BE2C (cell line): ENCODE measurements around the gene PARD3B.

Experiments
- DNase-seq: peaks from one replicate; pipeline ENCODE4 v3.0.0-alpha.2; 2020
- H3K27me3 ChIP-seq: fragments of 250-450 bp; sonication (Bioruptor Pico); 2 replicates; pipeline ENCODE4 v1.5.1; 2020; ENCODE audit warnings: mild to moderate bottlenecking
- H3K36me3 ChIP-seq: fragments of 250-450 bp; sonication (Bioruptor Pico); 2 replicates; pipeline ENCODE4 v1.5.1; 2020; ENCODE audit warnings: mild to moderate bottlenecking
- H3K4me1 ChIP-seq: fragments of 250-450 bp; sonication (Bioruptor Pico); 2 replicates; pipeline ENCODE4 v1.5.1; 2020
- H3K4me3 ChIP-seq: 2 replicates; pipeline ENCODE4 v1.5.1; 2011; ENCODE audit warnings: low read depth, low read length
- H3K9me3 ChIP-seq: fragments of 250-450 bp; sonication (Bioruptor Pico); 2 replicates; pipeline ENCODE4 v1.5.1; 2020
- TF ChIP-seq, protein P1 (sequence below): IDR thresholded peaks from 2 replicates; pipeline ENCODE4 v1.5.1; 2012; ENCODE audit warnings: mild to moderate bottlenecking, low read depth, low read length

The PARD3B gene

GRCh38 chr2:204650611-204651010 lies 105.3 kb downstream of the PARD3B start:
- H3K4me1 ChIP-seq, result no peaks in the 10 kb centered on the region
- H3K27me3 ChIP-seq, result no peaks in the 10 kb centered on the region
- H3K4me3 ChIP-seq, result no peak overlapping the region
- H3K36me3 ChIP-seq, result no peaks in the 10 kb centered on the region
- DNase-seq, result no peak
- TF ChIP-seq, protein P1, sequence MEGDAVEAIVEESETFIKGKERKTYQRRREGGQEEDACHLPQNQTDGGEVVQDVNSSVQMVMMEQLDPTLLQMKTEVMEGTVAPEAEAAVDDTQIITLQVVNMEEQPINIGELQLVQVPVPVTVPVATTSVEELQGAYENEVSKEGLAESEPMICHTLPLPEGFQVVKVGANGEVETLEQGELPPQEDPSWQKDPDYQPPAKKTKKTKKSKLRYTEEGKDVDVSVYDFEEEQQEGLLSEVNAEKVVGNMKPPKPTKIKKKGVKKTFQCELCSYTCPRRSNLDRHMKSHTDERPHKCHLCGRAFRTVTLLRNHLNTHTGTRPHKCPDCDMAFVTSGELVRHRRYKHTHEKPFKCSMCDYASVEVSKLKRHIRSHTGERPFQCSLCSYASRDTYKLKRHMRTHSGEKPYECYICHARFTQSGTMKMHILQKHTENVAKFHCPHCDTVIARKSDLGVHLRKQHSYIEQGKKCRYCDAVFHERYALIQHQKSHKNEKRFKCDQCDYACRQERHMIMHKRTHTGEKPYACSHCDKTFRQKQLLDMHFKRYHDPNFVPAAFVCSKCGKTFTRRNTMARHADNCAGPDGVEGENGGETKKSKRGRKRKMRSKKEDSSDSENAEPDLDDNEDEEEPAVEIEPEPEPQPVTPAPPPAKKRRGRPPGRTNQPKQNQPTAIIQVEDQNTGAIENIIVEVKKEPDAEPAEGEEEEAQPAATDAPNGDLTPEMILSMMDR, result no peak
- no peaks in the 10 kb centered on the region for H3K9me3 ChIP-seq

GRCh38 chr2:204652063-204652462 lies 106.8 kb downstream of the PARD3B start:
- TF ChIP-seq, protein P1, result no peak
- DNase-seq, result no peak
- Histone ChIP-seq H3K36me3 (no peaks in the 10 kb centered on the region), H3K27me3 (no peaks in the 10 kb centered on the region), H3K4me3 (no peak overlapping the region), H3K4me1 (no peaks in the 10 kb centered on the region), H3K9me3 (no peaks in the 10 kb centered on the region)

- TF ChIP-seq, protein P1, result no peak
- H3K9me3 ChIP-seq, result no peaks in the 10 kb centered on the region
- H3K4me1 ChIP-seq, result no peaks in the 10 kb centered on the region
Measured at GRCh38 chr2:204654669-204655068, 109.4 kb downstream of the PARD3B start.

GRCh38 chr2:204655101-204655500 lies 109.8 kb downstream of the PARD3B start:
- TF ChIP-seq, protein P1, result no peak
- H3K9me3 ChIP-seq, result no peaks in the 10 kb centered on the region
- no peak for DNase-seq

More at GRCh38 chr2:204654669-204655068, 109.4 kb downstream of the PARD3B start:
- no peak for DNase-seq
- no peaks in the 10 kb centered on the region for H3K27me3 ChIP-seq
- no peak overlapping the region for H3K4me3 ChIP-seq
- H3K36me3 ChIP-seq, result no peaks in the 10 kb centered on the region

GRCh38 chr2:204655626-204656025 lies 110.4 kb downstream of the PARD3B start:
- Histone ChIP-seq H3K4me1 (no peaks in the 10 kb centered on the region), H3K9me3 (no peaks in the 10 kb centered on the region), H3K27me3 (no peaks in the 10 kb centered on the region), H3K4me3 (no peak overlapping the region), H3K36me3 (no peaks in the 10 kb centered on the region)
- TF ChIP-seq, protein P1, result no peak
- no peak for DNase-seq

More at GRCh38 chr2:204655101-204655500, 109.8 kb downstream of the PARD3B start:
- Histone ChIP-seq H3K4me3 (no peak overlapping the region), H3K27me3 (no peaks in the 10 kb centered on the region), H3K36me3 (no peaks in the 10 kb centered on the region), H3K4me1 (no peaks in the 10 kb centered on the region)

DNA sequence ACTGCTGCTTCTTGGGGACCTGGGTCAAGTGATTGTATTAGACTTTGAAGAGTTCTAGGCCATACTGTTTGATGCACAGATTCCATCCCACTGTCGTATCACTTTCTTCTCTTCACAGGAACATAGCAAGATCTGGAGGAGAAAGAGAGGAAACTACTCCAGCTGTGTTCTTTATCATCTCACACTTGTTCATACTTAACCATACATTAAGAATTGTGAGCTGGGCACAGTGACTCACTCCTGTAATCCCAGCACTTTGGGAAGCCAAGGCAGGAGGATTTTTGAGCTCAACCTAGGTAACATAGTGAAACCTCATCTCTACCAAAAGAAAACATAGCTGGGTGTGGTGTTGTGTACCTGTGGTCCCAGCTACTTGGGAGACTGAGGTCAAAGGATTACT lies 111.7 kb downstream of the PARD3B start:
- DNase-seq, result no peak
- TF ChIP-seq, protein P1, result no peak
- no peaks in the 10 kb centered on the region for H3K9me3 ChIP-seq
- no peaks in the 10 kb centered on the region for H3K36me3 ChIP-seq
- H3K27me3 ChIP-seq, result no peaks in the 10 kb centered on the region
- no peak overlapping the region for H3K4me3 ChIP-seq
- H3K4me1 ChIP-seq, result no peaks in the 10 kb centered on the region
